OCI-LY1 (cell line): Measurements from ENCODE around the gene NUP62.

Experiments used
- CTCF ChIP-seq: fragments of 200-600 bp; sonication (generic), shearing (Covaris generic); IDR thresholded peaks from 2 replicates; pipeline ENCODE4 v1.5.1; 2017; ENCODE audit warnings: mild to moderate bottlenecking, antibody characterized with exemption, low read length, moderate library complexity, mixed read lengths
- EZH2 ChIP-seq: fragments of 200-600 bp; sonication (generic), shearing (Covaris generic); IDR thresholded peaks from 2 replicates; pipeline ENCODE4 v1.8.0; 2017; ENCODE audit warnings: borderline replicate concordance, mixed run types, mild to moderate bottlenecking, antibody characterized with exemption, low read length, moderate library complexity, mixed read lengths

DNA sequence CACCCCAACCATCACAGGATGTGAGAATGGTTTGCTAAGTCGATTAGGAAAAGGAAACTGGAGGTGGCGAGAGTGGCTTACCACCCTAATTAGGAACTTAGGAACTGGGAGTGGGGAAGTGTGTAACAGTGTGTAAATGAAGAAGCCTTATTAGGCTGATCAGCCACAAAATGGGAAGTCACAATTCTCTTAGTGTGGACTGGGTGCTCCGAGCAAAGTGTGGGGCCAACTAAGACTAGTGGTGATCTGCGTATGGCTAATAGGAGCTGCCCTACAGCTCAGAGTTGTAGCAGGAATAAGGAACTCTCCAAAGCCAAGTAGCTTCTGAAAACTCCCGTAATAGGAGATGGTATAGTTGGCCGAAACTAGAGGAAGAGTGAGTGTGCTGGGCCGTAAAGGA lies 24.1 kb upstream of the NUP62 start:
- TF ChIP-seq CTCF (no peak), EZH2 (no peak)
